Type B pancreatic cell (in vitro differentiated cells): ENCODE data around the gene APOBEC3F. TPM values are rescaled to one million over a fixed set of nuclear protein-coding genes. Genes with fewer than 3 reads are reported as not detected.
"Not testable (repeated sequence)": the region's sequence is repeated elsewhere in the genome, so short reads cannot be mapped to it uniquely, and the experiment has no call there.

Source experiments
- DNase-seq: peaks from one replicate; pipeline ENCODE4 v3.0.0; 2021; ENCODE audit warnings: mixed read lengths; ENCODE audit not compliant: unreplicated experiment; ENCODE audit errors: extremely low spot score
- H3K27ac Mint-ChIP-seq: 2 replicates; pipeline ENCODE4 v1.8.0; 2021; ENCODE audit warnings: mild to moderate bottlenecking, mixed read lengths
- H3K27me3 Mint-ChIP-seq: 2 replicates; pipeline ENCODE4 v1.8.0; 2021; ENCODE audit warnings: mixed read lengths
- H3K36me3 Mint-ChIP-seq: 2 replicates; pipeline ENCODE4 v1.8.0; 2021; ENCODE audit warnings: mixed read lengths
- H3K4me1 Mint-ChIP-seq: one replicate; pipeline ENCODE4 v1.8.0; 2021; ENCODE audit warnings: mixed read lengths; ENCODE audit not compliant: unreplicated experiment
- H3K4me3 Mint-ChIP-seq: 2 replicates; pipeline ENCODE4 v1.8.0; 2021; ENCODE audit warnings: mild to moderate bottlenecking, mixed read lengths
- H3K9me3 Mint-ChIP-seq: 2 replicates; pipeline ENCODE4 v1.8.0; 2021; ENCODE audit warnings: mixed read lengths
- total RNA-seq: library from RNA; stranded (reverse); gene quantifications from 2 replicates; pipeline ENCODE4 v1.2.1, GENCODE V29; 2021; ENCODE audit warnings: low replicate concordance
- TF ChIP-seq, protein P1 (sequence below): fragments of 200-600 bp; sonication (generic); conservative IDR thresholded peaks from 2 replicates; pipeline ENCODE4 v1.5.0; 2021; ENCODE audit warnings: antibody characterized with exemption, mild to moderate bottlenecking

Gene APOBEC3F
- total RNA-seq, 1 donor from 2014 or later, result 14.9 TPM

DNA sequence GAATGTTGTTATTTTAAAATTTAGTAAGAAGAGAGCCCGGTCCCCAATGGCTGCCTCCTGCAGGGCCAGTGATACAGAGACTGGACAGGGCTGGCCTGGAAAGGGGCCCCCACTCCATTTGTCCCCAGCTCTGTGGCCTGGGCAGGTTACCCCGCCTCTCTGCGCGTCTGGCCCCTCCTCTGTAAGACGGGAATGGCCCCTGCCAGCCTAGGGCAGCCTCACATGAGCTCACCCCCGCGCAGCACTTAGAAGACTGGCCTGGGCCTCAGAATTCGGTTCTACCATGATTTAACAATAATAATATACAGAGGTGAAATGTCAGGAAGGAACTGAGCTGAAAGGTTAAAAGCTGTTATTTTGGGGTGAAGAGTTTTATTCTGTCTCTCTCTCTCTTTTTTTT lies 37.7 kb downstream of the APOBEC3F start:
- Mint-ChIP-seq H3K9me3 (no peaks in the 10 kb centered on the region), H3K27ac (no peak overlapping the region), H3K36me3 (no peaks in the 10 kb centered on the region), H3K27me3 (no peaks in the 10 kb centered on the region), H3K4me3 (no peak overlapping the region), H3K4me1 (peaks cover 21% of the 10 kb centered on the region)
- TF ChIP-seq, protein P1, sequence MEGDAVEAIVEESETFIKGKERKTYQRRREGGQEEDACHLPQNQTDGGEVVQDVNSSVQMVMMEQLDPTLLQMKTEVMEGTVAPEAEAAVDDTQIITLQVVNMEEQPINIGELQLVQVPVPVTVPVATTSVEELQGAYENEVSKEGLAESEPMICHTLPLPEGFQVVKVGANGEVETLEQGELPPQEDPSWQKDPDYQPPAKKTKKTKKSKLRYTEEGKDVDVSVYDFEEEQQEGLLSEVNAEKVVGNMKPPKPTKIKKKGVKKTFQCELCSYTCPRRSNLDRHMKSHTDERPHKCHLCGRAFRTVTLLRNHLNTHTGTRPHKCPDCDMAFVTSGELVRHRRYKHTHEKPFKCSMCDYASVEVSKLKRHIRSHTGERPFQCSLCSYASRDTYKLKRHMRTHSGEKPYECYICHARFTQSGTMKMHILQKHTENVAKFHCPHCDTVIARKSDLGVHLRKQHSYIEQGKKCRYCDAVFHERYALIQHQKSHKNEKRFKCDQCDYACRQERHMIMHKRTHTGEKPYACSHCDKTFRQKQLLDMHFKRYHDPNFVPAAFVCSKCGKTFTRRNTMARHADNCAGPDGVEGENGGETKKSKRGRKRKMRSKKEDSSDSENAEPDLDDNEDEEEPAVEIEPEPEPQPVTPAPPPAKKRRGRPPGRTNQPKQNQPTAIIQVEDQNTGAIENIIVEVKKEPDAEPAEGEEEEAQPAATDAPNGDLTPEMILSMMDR, result no peak
- no peak for DNase-seq

DNA sequence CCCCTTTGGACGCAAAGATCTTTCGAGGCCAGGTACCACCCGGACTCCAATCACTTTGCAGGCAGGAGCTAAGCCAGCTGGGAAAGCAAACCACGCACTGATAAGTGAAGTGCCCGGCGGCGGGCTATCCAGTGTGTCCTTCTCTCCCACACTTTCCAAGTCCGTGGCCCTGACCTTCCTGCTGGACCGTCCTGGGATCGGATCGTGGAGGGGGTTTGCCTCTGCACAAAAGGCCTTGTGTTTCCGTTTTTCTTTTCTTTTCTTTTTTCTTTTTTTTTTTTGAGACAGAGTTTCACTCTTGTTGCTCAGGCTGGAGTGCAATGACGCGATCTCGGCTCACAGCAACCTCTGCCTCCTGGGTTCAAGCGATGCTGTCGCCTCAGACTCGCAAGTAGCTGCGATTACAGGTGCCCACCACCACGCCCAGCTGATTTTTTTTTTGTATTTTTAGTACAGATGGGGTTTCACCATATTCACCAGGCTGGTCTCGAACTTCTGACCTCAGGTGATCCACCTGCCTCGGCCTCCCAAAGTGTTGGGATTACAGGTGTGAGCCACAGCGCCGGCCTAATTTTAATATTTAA lies 38.5 kb downstream of the APOBEC3F start:
- H3K4me1 Mint-ChIP-seq, result peaks cover 17% of the 10 kb centered on the region
- not testable (repeated sequence) for H3K4me3 Mint-ChIP-seq, H3K9me3 Mint-ChIP-seq, H3K27ac Mint-ChIP-seq, H3K27me3 Mint-ChIP-seq, DNase-seq, H3K36me3 Mint-ChIP-seq

DNA sequence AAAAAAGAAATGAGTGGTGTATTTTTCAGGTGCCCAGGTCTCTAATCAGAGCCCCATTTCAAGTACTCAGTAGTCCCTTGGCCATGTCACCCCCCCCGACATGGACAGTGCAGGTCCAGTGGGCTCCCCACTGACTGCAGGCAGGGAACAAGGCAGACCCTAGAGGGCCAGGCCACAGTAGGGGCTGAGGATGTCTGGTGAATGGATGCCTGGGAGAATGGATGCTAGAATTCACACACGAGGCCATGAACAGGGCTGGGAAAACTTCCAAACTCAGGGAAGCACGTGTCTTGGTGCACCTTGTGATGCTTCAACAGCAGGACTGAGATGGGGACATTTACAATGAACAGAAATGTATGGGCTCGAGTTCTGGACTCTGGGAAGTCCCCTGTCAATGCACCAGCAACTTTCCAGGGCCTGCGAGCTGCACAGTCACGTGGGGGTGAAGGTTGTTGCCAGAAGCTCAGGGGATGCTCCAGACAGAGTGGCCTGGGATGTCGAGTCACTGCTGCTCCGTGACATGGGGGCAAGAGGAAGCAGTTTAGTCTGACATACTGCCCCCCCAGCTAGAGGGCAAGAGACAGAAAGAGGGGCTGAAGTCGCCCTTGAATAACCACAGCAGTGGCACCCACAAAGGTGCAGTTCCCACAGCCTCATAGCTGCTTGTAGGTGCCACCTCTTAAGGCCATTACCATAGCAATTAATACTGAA lies 39.5 kb downstream of the APOBEC3F start:
- Mint-ChIP-seq H3K27ac (no peak overlapping the region), H3K36me3 (no peaks in the 10 kb centered on the region), H3K4me1 (peaks cover 17% of the 10 kb centered on the region), H3K4me3 (no peak overlapping the region), H3K27me3 (no peaks in the 10 kb centered on the region), H3K9me3 (no peaks in the 10 kb centered on the region)
- DNase-seq, result no peak
- TF ChIP-seq, protein P1, result no peak

DNA sequence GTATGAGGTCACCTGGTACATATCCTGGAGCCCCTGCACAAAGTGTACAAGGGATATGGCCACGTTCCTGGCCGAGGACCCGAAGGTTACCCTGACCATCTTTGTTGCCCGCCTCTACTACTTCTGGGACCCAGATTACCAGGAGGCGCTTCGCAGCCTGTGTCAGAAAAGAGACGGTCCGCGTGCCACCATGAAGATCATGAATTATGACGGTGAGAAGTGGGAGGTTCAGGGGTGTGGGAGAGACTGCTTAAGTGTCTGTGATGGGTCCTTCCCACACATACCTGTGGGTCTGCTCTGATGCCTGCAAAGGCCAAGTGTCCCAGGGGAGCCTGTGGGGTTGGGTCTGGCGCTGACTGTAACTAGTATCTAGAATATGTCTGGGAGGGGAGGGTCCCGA lies 40.4 kb downstream of the APOBEC3F start:
- Mint-ChIP-seq H3K27me3 (no peaks in the 10 kb centered on the region), H3K9me3 (no peaks in the 10 kb centered on the region), H3K4me1 (peaks cover 17% of the 10 kb centered on the region), H3K4me3 (no peak overlapping the region), H3K27ac (peak overlapping the region; percentile 26), H3K36me3 (no peaks in the 10 kb centered on the region)
- TF ChIP-seq, protein P1, result no peak
- DNase-seq, result no peak

DNA sequence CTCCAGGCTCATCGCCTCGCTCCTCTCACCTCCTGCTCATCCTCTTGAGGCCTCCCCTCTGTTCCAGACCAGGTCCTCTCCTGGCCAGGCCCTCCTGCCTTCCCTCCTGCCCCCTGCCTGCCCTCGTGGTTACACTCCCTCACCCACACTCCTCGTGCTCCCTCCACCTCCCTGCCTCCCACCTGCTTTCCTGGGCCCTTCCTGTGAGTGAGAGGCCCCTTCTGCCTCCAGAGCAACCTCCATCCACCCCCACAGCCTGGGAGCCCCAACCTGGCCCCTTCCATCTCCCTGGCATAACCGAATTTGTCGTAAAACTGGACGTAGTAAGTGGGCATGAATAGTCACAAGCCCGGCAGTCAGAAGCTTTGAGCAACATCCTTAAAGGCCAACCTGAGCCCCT lies 40.9 kb downstream of the APOBEC3F start:
- peaks cover 12% of the 10 kb centered on the region for H3K4me1 Mint-ChIP-seq
- H3K4me3 Mint-ChIP-seq, result no peak overlapping the region
- no peaks in the 10 kb centered on the region for H3K36me3 Mint-ChIP-seq
- no peaks in the 10 kb centered on the region for H3K9me3 Mint-ChIP-seq
- no peak for DNase-seq
- H3K27me3 Mint-ChIP-seq, result no peaks in the 10 kb centered on the region
- no peak overlapping the region for H3K27ac Mint-ChIP-seq
- TF ChIP-seq, protein P1, result no peak
